Activated B cell treated with CpG ODN at 0.5 μM for 24 hours (primary cell): ENCODE results near the gene MPRIP. TPM values are rescaled to one million over a fixed set of nuclear protein-coding genes. Genes with fewer than 3 reads are reported as not detected.
A peak's percentile ranks its signal among the peaks of the same experiment; 100 is the strongest.

Experiments
- ATAC-seq: fragments of 200-7000 bp; cut with Tn5 transposase; one replicate; pipeline ENCODE4 v1.10.0; 2021; ENCODE audit warnings: low read depth, mild to moderate bottlenecking, moderate library complexity
- CTCF ChIA-PET: fragments of 350-600 bp; sonication (Branson Sonifier 250); formaldehyde crosslinking; loops from one replicate; lab custom pipeline; 2021; ENCODE audit warnings: antibody characterized with exemption; lab: Charles Lee
- POLR2A ChIA-PET: fragments of 350-600 bp; sonication (Branson Sonifier 250); formaldehyde crosslinking; loops from one replicate; lab custom pipeline; 2021; ENCODE audit warnings: antibody characterized with exemption; lab: Charles Lee
- DNase-seq: peaks from one replicate; pipeline ENCODE4 v3.0.0; 2022
- H3K27ac Mint-ChIP-seq: one replicate; pipeline ENCODE4 v1.8.0; 2020; ENCODE audit warnings: mixed read lengths
- H3K27me3 Mint-ChIP-seq: one replicate; pipeline ENCODE4 v1.8.0; 2021; ENCODE audit warnings: mixed read lengths
- H3K36me3 Mint-ChIP-seq: one replicate; pipeline ENCODE4 v1.8.0; 2021; ENCODE audit warnings: low read depth, mixed read lengths
- H3K4me1 Mint-ChIP-seq: one replicate; pipeline ENCODE4 v1.8.0; 2021; ENCODE audit warnings: mixed read lengths
- H3K4me3 Mint-ChIP-seq: one replicate; pipeline ENCODE4 v1.8.0; 2020; ENCODE audit warnings: mild to moderate bottlenecking, mixed read lengths
- H3K9me3 Mint-ChIP-seq: one replicate; pipeline ENCODE4 v1.8.0; 2020; ENCODE audit warnings: mixed read lengths
- CTCF ChIP-seq: fragments of 200-600 bp; IDR thresholded peaks from one replicate; pipeline ENCODE4 v1.8.0; 2022; ENCODE audit warnings: antibody characterized with exemption, mild to moderate bottlenecking
- intact Hi-C: fragments of 100-400 bp; cut with micrococcal nuclease; formaldehyde crosslinking; loops from one replicate; pipeline ENCODE4 v1.15.1; 2024
- total RNA-seq: library from RNA; stranded (reverse); gene quantifications from 2 replicates; pipeline ENCODE4 v1.2.3, GENCODE V29; 2022

The MPRIP gene
- total RNA-seq, 1 donor from 2014 or later: 231 TPM

GRCh38 chr17:17028059-17028877 is 14.0 kb upstream of the MPRIP start:
- no peaks in the 10 kb centered on the region for H3K27me3 Mint-ChIP-seq
- DNase-seq (no peak), ATAC-seq (peak; percentile 40)
- H3K36me3 Mint-ChIP-seq: no peaks in the 10 kb centered on the region
- no peak for TF ChIP-seq CTCF
- CTCF ChIA-PET: interaction anchor here (0.6 kb wide), 1 partner anchor 28 kb away, joined by 4 read pairs; no protein-coding TSS in a partner anchor
- intact Hi-C loops: no loop called here
- no peak overlapping the region for H3K4me3 Mint-ChIP-seq
- POLR2A ChIA-PET: interaction anchor here (0.6 to 1.3 kb wide), 3 partner anchors 8 to 83 kb away, joined by 3 to 7 read pairs (median 3); no protein-coding TSS in a partner anchor
- no peaks in the 10 kb centered on the region for H3K9me3 Mint-ChIP-seq
- peaks cover 20% of the 10 kb centered on the region for H3K4me1 Mint-ChIP-seq
- H3K27ac Mint-ChIP-seq: no peak overlapping the region

DNA sequence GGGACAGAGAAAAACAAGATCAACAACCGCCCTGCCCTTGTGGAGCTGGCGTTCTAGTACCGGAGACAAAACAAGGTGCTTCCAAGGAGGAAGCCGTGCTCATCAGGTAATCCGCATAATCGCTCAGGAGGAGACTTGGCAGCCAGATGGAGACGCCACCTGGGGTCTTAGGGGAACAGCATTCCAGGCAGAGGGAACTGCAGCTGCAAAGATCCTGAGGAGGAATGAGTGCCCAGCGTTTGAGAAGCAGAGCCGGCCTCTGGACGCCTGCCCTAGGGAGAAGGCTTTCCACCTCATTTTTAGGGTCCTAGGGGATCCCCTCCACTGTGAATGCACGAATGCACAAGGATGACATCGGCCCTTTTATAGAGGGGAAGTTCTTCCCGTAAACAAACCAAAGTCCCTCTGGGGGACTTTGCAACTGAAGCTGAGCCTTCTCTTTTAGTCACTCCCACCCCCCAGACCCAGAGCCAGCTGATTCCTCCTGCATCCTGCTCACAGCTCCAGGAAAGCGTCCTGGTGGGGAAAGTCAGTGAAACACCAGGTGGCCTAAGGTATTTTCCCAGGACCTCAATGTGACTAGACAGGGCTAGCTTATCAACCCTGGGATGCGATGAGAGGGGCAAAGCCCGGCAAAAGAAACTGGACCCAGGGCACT is 13.2 kb upstream of the MPRIP start:
- POLR2A ChIA-PET: no interaction called here
- no peak overlapping the region for H3K27ac Mint-ChIP-seq
- CTCF ChIA-PET: no interaction called here

GRCh38 chr17:17029938-17030337 is 12.3 kb upstream of the MPRIP start:
- ChIA-PET POLR2A (no interaction called here), CTCF (no interaction called here)
- TF ChIP-seq CTCF: no peak
- intact Hi-C loops: no loop called here
- Mint-ChIP-seq H3K36me3 (no peaks in the 10 kb centered on the region), H3K4me1 (peaks cover 20% of the 10 kb centered on the region), H3K27ac (no peak overlapping the region), H3K27me3 (no peaks in the 10 kb centered on the region), H3K9me3 (no peaks in the 10 kb centered on the region), H3K4me3 (no peak overlapping the region)
- DNase-seq (no peak), ATAC-seq (no peak)

More for the DNA sequence above, 13.2 kb upstream of the MPRIP start:
- peaks cover 20% of the 10 kb centered on the region for H3K4me1 Mint-ChIP-seq
- no peaks in the 10 kb centered on the region for H3K27me3 Mint-ChIP-seq
- H3K36me3 Mint-ChIP-seq: no peaks in the 10 kb centered on the region
- ATAC-seq (peak; percentile 47), DNase-seq (no peak)
- no peaks in the 10 kb centered on the region for H3K9me3 Mint-ChIP-seq
- TF ChIP-seq CTCF: no peak
- H3K4me3 Mint-ChIP-seq: no peak overlapping the region
- intact Hi-C loops: no loop called here

DNA sequence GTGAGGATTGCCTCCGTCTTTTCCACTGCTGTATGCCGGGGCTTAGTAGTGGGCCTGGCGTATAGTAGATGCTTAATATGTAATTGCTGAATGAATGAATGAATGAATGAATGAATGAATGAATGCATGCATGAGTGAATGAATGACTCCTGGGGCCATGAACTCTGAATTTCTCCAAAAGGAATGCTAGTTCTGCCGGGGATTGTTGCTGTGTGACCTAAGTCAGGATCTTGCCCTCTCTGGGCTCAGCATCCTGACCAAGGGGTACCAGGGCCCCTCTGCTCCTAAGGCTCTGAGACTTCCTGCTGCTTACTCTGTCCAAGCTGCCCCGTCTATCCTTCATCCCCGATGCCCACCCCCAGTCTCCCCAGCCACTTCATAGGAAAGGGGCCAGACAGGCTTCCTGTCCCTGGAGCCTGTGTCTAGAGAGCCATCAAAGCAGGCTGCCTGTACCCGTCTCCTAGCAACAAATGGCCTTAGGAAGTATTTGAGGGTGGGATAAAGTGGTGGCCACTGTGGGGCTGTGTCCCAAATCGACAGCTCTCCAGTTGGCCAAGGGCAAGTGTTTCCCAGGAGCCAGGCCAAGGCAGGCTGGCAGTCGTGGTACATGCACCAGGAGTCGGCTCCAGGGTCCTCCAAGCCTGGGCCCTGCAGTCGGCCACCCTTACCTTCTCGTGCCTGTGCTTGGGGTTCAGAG is 11.6 kb upstream of the MPRIP start:
- Mint-ChIP-seq H3K4me1 (peaks cover 21% of the 10 kb centered on the region), H3K27me3 (no peaks in the 10 kb centered on the region), H3K9me3 (no peaks in the 10 kb centered on the region), H3K27ac (no peak overlapping the region), H3K4me3 (no peak overlapping the region), H3K36me3 (no peaks in the 10 kb centered on the region)
- POLR2A ChIA-PET: interaction anchor here (0.6 kb wide), 1 partner anchor 49 kb away, joined by 3 read pairs; no protein-coding TSS in a partner anchor
- CTCF ChIA-PET: no interaction called here
- no peak for DNase-seq
- TF ChIP-seq CTCF: no peak
- ATAC-seq: no peak
- intact Hi-C loops: no loop called here
